HepG2 (cell line): Measurements from ENCODE around the gene CAMSAP3. TPM values are rescaled to one million over a fixed set of nuclear protein-coding genes. Genes with fewer than 3 reads are reported as not detected.

Experiments used
- ATF5 ChIP-seq: sonication (generic); formaldehyde crosslinking; IDR thresholded peaks from 2 replicates; pipeline ENCODE4 v1.4.0; 2020; ENCODE audit warnings: mild to moderate bottlenecking, low read depth, missing genetic modification reagents
- EP300 ChIP-seq, 3 experiments: sonication (generic) in 1 of 3; formaldehyde crosslinking in 1 of 3; IDR thresholded peaks; 2 replicates each; pipeline versions ENCODE4 v1.5.1 to v1.6.1; 2011 to 2020; ENCODE audit warnings: low read depth in 2 of 3, low read length in 2 of 3, borderline replicate concordance in 1 of 3, improper control_type of control experiment in 1 of 3, mild to moderate bottlenecking in 1 of 3, missing genetic modification reagents in 1 of 3, moderate library complexity in 1 of 3
- ETV5 ChIP-seq: IDR thresholded peaks from 2 replicates; pipeline ENCODE4 v1.6.1; 2018; ENCODE audit warnings: missing biosample characterization, missing genetic modification reagents, inconsistent platforms, borderline replicate concordance
- HBP1 ChIP-seq: IDR thresholded peaks from 2 replicates; pipeline ENCODE4 v1.6.1; 2016; ENCODE audit warnings: low read depth, control low read depth
- HDAC1 ChIP-seq: sonication (generic); formaldehyde crosslinking; IDR thresholded peaks from 2 replicates; pipeline ENCODE4 v1.5.1; 2020; ENCODE audit warnings: mild to moderate bottlenecking, missing genetic modification reagents
- JUNB ChIP-seq: sonication (generic); formaldehyde crosslinking; IDR thresholded peaks from 2 replicates; pipeline ENCODE4 v1.8.0; 2022; ENCODE audit warnings: missing genetic modification reagents, mild to moderate bottlenecking, borderline replicate concordance
- KAT8 ChIP-seq: IDR thresholded peaks from 2 replicates; pipeline ENCODE4 v1.6.1; 2016; ENCODE audit warnings: missing genetic modification reagents, missing compliant biosample characterization
- POLR2A ChIP-seq, 2 experiments: IDR thresholded peaks; 2 replicates each; pipeline ENCODE4 v1.6.1; 2011; ENCODE audit warnings: low read depth in 2 of 2, low read length in 2 of 2, mild to moderate bottlenecking in 1 of 2, moderate library complexity in 1 of 2; ENCODE audit not compliant: insufficient read depth in 1 of 2
- SALL1 ChIP-seq: sonication (generic); formaldehyde crosslinking; IDR thresholded peaks from 2 replicates; pipeline ENCODE4 v1.8.0; 2022; ENCODE audit warnings: mild to moderate bottlenecking, missing genetic modification reagents
- SOX13 ChIP-seq, 3 experiments: fragments of 450-650 bp in 1 of 3; sonication (generic) in 1 of 3; formaldehyde crosslinking in 1 of 3; IDR thresholded peaks in 2 of 3; conservative IDR thresholded peaks in 1 of 3; 2 replicates each; pipeline versions ENCODE4 v1.5.0 to v1.6.1; 2016 to 2020; ENCODE audit warnings: antibody characterized with exemption in 1 of 3, mild to moderate bottlenecking in 1 of 3, missing compliant biosample characterization in 1 of 3, missing genetic modification reagents in 1 of 3, moderate library complexity in 1 of 3
- ZBTB2 ChIP-seq: sonication (generic); formaldehyde crosslinking; IDR thresholded peaks from 2 replicates; pipeline ENCODE4 v1.8.0; 2022; ENCODE audit warnings: low read depth, missing genetic modification reagents
- ZNF441 ChIP-seq: sonication (generic); formaldehyde crosslinking; IDR thresholded peaks from 2 replicates; pipeline ENCODE4 v1.7.0; 2021; ENCODE audit warnings: missing genetic modification reagents, borderline replicate concordance
- ZNF512B ChIP-seq: sonication (generic); formaldehyde crosslinking; IDR thresholded peaks from 2 replicates; pipeline ENCODE4 v1.5.1; 2020; ENCODE audit warnings: missing genetic modification reagents, mild to moderate bottlenecking, borderline replicate concordance
- ZNF572 ChIP-seq: sonication (generic); formaldehyde crosslinking; IDR thresholded peaks from 2 replicates; pipeline ENCODE4 v1.5.1; 2020; ENCODE audit warnings: mild to moderate bottlenecking, missing genetic modification reagents
- ZNF660 ChIP-seq: sonication (generic); formaldehyde crosslinking; IDR thresholded peaks from 2 replicates; pipeline ENCODE4 v1.5.1; 2020; ENCODE audit warnings: mild to moderate bottlenecking, low read depth, missing genetic modification reagents, borderline replicate concordance
- ZNF672 ChIP-seq: sonication (generic); formaldehyde crosslinking; IDR thresholded peaks from 2 replicates; pipeline ENCODE4 v1.8.1; 2022; ENCODE audit warnings: missing genetic modification reagents
- polyA plus RNA-seq, 8 experiments: library from polyadenylated mRNA; depleted of rRNA in 3 of 8; stranded (reverse) in 7 of 8; unstranded in 1 of 8; fragments of >200 nt; fragmentation: Illumina TruSeq in 4 of 8; extraction: Trizol in 4 of 8; gene quantifications; 2 replicates each; pipeline versions ENCODE4 v1.2.1 to v1.2.3, GENCODE V29; 2011 to 2016; ENCODE audit warnings: low read depth in 4 of 8, missing spikeins in 1 of 8, mixed read lengths in 1 of 8; ENCODE audit not compliant: insufficient read depth in 1 of 8
- total RNA-seq, 5 experiments: library from RNA; depleted of rRNA; stranded (reverse); fragments of >200 nt; fragmentation: Illumina TruSeq; extraction: Trizol; gene quantifications; 2 replicates each; pipeline ENCODE4 v1.2.3, GENCODE V29; 2016; ENCODE audit warnings: low read depth in 1 of 5

The CAMSAP3 gene
- total and polyA plus RNA-seq, 2 of the 13 experiments (the other 11 are each of a cell fraction or from before 2014, with no cell fraction given) = 10.8 to 11.8 TPM

GRCh38 chr19:7595466-7596133 lies at the start of gene CAMSAP3 (continued):
- TF ChIP-seq SALL1 (CRISPR knock-in tag) (peak; percentile 33; the same call in 1 of the 2 replicates), KAT8 (CRISPR knock-in tag) (0 out of 2 replicates have a peak, but pooled peaks have one; percentile 37), ZNF441 (CRISPR knock-in tag) (0 out of 2 replicates have a peak, but pooled peaks have one; percentile 33), ZNF660 (CRISPR knock-in tag) (no peak), ATF5 (CRISPR knock-in tag) (no peak), EP300 (IDR thresholded peaks at IDR 0.05; ENCODE audit: low read depth in 2 of 2, low read length in 2 of 2) (no peak), EP300 (CRISPR knock-in tag; IDR thresholded peaks at IDR 0.05; ENCODE audit: borderline replicate concordance) (no peak), ZBTB2 (0 out of 2 replicates have a peak, but pooled peaks have one; percentile 19), HBP1 (CRISPR knock-in tag) (no peak), JUNB (CRISPR knock-in tag) (no peak), ZNF572 (no peak), POLR2A (IDR thresholded peaks at IDR 0.05; ENCODE audit: insufficient read depth in 1 of 2, low read depth in 2 of 2, low read length in 2 of 2) (peak in 1 of 2 experiments; percentile 38; a peak in 1 of 4 replicates), ETV5 (CRISPR knock-in tag) (0 out of 2 replicates have a peak, but pooled peaks have one; percentile 9), SOX13 (IDR thresholded peaks at IDR 0.05) (no peak), SOX13 (CRISPR knock-in tag; conservative IDR thresholded peaks at IDR 0.05 in 1 of 2, IDR thresholded peaks at IDR 0.05 in 1 of 2) (peak in 1 of 2 experiments; percentile 19; a peak in 1 of 4 replicates), ZNF512B (CRISPR knock-in tag) (no peak), ZNF672 (CRISPR knock-in tag) (no peak), HDAC1 (0 out of 2 replicates have a peak, but pooled peaks have one; percentile 19)
